Measurements from ENCODE around the gene YKT6. TPM values are rescaled to one million over a fixed set of nuclear protein-coding genes. Genes with fewer than 3 reads are reported as not detected.

Gene YKT6
- total and polyA plus RNA-seq, 7 donors = 47.7 to 153 (median 68.7) TPM

DNA sequence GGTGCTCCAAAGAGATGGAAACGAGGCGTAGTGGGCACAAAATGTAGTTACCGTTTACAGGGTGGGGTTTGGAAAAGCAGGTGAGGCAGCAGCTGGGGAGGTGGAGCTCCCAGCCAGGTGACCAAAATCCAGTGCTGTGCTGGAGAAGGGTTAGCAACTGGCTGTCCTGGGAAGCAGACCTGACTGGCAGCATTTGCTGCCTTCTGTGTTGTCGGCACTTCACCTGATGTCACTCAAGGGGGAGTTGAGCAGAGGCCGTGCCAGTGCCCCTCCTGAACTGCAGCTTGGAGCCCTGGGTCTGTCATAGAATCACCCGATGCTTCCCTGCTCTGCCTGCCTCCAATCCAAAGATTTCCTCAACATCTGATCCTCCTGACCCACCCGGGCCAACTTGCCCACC, 24.3 kb upstream of the YKT6 start:
- WGBS, 3 donors = 78 to 88% (median 87%) methylated on average over 7 of the region's 7 CpGs
- no peaks in the 10 kb centered on the region for H3K36me3 ChIP-seq (ENCODE audit: insufficient read depth in 1 of 2, low read depth in 1 of 2)
- no peak for ATAC-seq
- no peaks in the 10 kb centered on the region for H3K9me3 ChIP-seq
- H3K27ac ChIP-seq = no peak overlapping the region
- no peak for DNase-seq
- no peaks in the 10 kb centered on the region for H3K4me1 ChIP-seq
- intact Hi-C loops (cut with DNase I) = loop anchor here in 1 of 2 donors (5.0 kb wide), 1 partner anchor 281 kb away; no protein-coding TSS in a partner anchor
- TF ChIP-seq, protein P1, sequence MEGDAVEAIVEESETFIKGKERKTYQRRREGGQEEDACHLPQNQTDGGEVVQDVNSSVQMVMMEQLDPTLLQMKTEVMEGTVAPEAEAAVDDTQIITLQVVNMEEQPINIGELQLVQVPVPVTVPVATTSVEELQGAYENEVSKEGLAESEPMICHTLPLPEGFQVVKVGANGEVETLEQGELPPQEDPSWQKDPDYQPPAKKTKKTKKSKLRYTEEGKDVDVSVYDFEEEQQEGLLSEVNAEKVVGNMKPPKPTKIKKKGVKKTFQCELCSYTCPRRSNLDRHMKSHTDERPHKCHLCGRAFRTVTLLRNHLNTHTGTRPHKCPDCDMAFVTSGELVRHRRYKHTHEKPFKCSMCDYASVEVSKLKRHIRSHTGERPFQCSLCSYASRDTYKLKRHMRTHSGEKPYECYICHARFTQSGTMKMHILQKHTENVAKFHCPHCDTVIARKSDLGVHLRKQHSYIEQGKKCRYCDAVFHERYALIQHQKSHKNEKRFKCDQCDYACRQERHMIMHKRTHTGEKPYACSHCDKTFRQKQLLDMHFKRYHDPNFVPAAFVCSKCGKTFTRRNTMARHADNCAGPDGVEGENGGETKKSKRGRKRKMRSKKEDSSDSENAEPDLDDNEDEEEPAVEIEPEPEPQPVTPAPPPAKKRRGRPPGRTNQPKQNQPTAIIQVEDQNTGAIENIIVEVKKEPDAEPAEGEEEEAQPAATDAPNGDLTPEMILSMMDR (IDR thresholded peaks at IDR 0.05) = no peak
- no peak overlapping the region for H3K4me3 ChIP-seq
- H3K27me3 ChIP-seq (ENCODE audit: insufficient read depth in 3 of 3, low read length in 2 of 3) = no peaks in the 10 kb centered on the region

DNA sequence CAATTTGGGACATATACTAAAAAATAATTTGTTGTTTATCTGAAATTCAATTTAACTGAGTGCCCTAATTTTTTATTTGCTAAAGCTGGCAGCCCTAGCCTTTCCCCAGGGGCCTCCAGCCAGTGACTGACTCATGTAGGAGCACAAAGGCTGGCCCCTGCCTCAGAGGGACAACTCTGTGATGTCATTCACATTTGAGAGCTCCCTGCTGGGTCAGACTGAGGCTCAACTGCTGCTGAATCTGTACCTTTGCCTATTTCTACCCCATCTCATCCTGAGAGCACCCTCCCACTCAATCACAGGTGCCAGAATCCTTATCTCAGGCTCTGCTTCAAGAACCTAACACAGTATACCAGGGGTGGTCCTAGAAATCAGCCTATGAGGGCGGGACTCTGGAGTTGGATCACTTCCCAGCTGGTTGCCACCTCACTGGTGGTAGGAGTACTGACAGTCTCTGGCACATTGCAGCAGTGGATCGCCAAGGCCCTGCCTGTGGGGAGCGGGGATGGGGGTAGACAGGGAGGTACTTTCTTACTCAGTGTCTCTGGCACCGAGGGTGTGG, 23.1 kb upstream of the YKT6 start:
- Histone ChIP-seq H3K4me1 (no peaks in the 10 kb centered on the region), H3K9me3 (no peaks in the 10 kb centered on the region), H3K27ac (no peak overlapping the region), H3K4me3 (no peak overlapping the region), H3K36me3 (ENCODE audit: insufficient read depth in 1 of 2, low read depth in 1 of 2) (no peaks in the 10 kb centered on the region), H3K27me3 (ENCODE audit: insufficient read depth in 3 of 3, low read length in 2 of 3) (peaks cover 0 to 2% (median 0%) of the 10 kb centered on the region in 3 donors)
- ATAC-seq (no peak), DNase-seq (no peak)
- WGBS, 3 donors = 46 to 70% (median 58%) methylated on average over 4 of the region's 4 CpGs
- TF ChIP-seq, protein P1 (IDR thresholded peaks at IDR 0.05) = no peak
- intact Hi-C loops (cut with DNase I) = loop anchor here in 1 of 2 donors (5.0 kb wide), 1 partner anchor 280 kb away; no protein-coding TSS in a partner anchor

DNA sequence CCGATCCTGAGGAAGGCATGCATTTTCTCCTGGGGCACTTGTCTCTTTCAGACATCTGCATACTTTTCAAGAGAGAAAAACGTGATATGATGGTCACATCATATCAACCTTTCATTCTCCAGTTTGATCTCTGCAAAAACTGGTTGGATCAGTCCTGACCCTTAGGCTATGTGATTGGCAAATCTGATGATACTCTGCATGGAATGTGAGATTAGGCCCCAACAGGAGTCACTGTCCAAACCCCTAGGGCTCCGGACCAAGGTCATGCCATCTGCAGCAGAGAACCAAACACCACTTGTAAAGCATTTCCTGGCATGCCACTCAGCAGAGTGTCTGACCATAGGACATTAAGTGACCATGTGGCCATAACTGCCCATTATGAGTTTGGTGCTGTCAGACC, 20.1 kb upstream of the YKT6 start:
- Histone ChIP-seq H3K36me3 (ENCODE audit: insufficient read depth in 1 of 2, low read depth in 1 of 2) (no peaks in the 10 kb centered on the region), H3K4me1 (no peaks in the 10 kb centered on the region), H3K27ac (no peak overlapping the region), H3K27me3 (ENCODE audit: insufficient read depth in 3 of 3, low read length in 2 of 3) (peaks cover 0 to 2% (median 0%) of the 10 kb centered on the region in 3 donors), H3K9me3 (no peaks in the 10 kb centered on the region), H3K4me3 (no peak overlapping the region)
- WGBS, 3 donors = 56 to 67% (median 58%) methylated on average over 3 of the region's 3 CpGs
- DNase-seq (no peak), ATAC-seq (no peak)
- intact Hi-C loops (cut with DNase I) = no loop called here
- TF ChIP-seq, protein P1 (IDR thresholded peaks at IDR 0.05) = no peak

DNA sequence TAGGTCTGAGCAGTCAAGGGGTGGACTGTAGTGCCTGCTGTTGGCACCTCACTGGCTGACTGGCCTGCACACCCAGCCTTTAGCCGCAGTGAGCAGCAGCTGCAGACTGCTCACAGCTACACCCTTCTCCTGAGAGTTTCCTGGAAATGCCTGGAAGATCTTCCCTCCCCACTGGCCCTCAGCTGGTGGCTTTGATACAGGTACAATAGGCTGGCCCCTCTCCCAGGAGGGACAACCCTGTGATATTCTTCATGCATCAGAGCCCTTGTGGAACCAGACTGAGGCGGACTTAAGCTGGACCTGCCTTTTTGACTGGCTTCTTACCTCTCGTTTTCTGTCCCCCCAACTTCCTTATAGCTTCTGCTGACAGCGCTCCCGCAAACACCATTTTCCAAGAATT, 18.0 kb upstream of the YKT6 start:
- 76 to 88% (median 81%) methylated on average over 5 of the region's 5 CpGs for WGBS, 3 donors
- no peak overlapping the region for H3K27ac ChIP-seq

More for the DNA sequence above, 18.0 kb upstream of the YKT6 start:
- no peaks in the 10 kb centered on the region for H3K36me3 ChIP-seq (ENCODE audit: insufficient read depth in 1 of 2, low read depth in 1 of 2)
- no peaks in the 10 kb centered on the region for H3K4me1 ChIP-seq
- no peak for ATAC-seq
- no peak for DNase-seq
- no peaks in the 10 kb centered on the region for H3K9me3 ChIP-seq
- H3K27me3 ChIP-seq (ENCODE audit: insufficient read depth in 3 of 3, low read length in 2 of 3) = peaks cover 0 to 2% (median 0%) of the 10 kb centered on the region in 3 donors
- TF ChIP-seq, protein P1 (IDR thresholded peaks at IDR 0.05) = no peak
- intact Hi-C loops (cut with DNase I) = no loop called here
- no peak overlapping the region for H3K4me3 ChIP-seq

Data from psoas muscle (tissue), 8 donors.